GM19193 (cell line): ENCODE data around the gene AMY2A.
"Not testable (repeated sequence)": the region's sequence is repeated elsewhere in the genome, so short reads cannot be mapped to it uniquely, and the experiment has no call there.

Experiments
- POLR2A ChIP-seq: IDR thresholded peaks from 4 replicates; pipeline ENCODE4 v1.6.1; 2011; ENCODE audit not compliant: insufficient read depth, insufficient read length; ENCODE audit errors: extremely low read depth

Gene AMY2A

DNA sequence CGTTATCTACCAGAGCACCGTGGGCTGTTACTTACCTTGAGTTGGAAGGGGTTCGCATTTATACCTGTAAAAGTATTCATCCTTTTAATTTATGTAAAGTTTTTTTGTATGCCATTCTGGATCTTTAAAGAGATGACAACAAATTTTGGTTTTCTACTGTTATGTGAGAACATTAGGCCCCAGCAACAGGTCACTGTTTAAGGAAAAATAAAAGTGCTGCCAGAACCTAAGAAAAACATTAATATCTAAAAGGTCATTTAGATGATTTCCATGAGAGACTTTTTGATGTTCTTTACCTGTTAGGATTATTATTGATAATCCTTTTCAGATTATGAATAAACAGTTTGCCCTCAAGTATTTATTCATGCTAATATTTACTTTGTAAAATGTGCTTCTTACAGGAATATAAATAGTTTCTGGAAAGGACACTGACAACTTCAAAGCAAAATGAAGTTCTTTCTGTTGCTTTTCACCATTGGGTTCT, at the start of gene AMY2A:
AMY2A (plus strand) TSS at position 434 of the 484 bp plus-strand sequence; CDS start at position 448, 14 bp downstream.
- TF ChIP-seq POLR2A, result not testable (repeated sequence)

DNA sequence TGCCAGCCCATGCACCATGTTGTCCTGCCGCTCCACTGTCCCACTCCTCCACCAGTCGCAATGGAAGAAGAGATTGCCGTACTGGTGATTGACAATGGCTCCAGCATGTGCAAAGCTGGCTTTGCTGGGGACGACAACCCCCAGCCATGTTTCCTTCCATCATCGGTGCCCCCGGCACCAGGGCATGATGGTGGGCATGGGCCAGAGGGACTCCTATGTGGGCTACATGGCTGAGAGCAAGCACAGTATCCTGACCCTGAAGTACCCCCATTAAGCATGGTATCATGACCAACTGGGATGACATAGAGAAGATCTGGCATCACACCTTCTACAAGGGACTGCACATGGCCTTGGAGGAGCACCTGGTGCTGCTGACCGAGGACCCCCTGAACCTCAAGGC, 47.7 kb upstream of the AMY2A start:
- no peak for TF ChIP-seq POLR2A

DNA sequence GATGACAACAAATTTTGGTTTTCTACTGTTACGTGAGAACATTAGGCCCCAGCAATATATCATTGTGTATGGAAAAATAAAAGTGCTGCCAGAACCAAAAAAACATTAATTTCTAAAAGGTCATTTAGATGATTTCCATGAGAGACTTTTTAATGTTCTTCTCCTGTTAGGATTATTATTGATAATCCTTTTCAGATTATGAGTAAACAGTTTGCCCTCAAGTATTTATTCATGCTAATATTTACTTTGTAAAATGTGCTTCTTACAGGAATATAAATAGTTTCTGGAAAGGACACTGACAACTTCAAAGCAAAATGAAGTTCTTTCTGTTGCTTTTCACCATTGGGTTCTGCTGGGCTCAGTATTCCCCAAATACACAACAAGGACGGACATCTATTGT, 45.9 kb upstream of the AMY2A start, which contains the start of gene AMY2B:
AMY2B (plus strand) TSS at position 301 of the 400 bp plus-strand sequence; CDS start at position 315, 14 bp downstream.
- TF ChIP-seq POLR2A, result not testable (repeated sequence)

DNA sequence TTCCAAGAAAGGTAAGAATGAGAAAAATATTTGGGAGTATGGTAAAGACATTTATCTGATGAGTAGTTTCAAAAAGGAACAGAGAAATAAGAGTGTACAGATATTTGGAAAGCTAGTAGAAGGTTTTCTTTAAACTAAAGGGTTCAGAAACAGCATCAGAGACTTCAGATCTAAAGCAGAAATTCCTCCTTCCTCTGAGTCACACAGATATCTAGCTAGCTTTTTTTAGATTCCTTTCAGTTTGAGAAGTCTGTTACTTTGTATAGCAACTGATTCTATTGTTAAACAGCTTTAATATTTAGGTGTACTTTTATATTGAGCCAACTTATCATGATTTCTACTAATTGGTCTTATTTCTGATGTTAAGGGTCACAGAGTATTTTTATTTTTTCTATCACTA, 41.2 kb upstream of the AMY2A start:
- TF ChIP-seq POLR2A, result no peak

DNA sequence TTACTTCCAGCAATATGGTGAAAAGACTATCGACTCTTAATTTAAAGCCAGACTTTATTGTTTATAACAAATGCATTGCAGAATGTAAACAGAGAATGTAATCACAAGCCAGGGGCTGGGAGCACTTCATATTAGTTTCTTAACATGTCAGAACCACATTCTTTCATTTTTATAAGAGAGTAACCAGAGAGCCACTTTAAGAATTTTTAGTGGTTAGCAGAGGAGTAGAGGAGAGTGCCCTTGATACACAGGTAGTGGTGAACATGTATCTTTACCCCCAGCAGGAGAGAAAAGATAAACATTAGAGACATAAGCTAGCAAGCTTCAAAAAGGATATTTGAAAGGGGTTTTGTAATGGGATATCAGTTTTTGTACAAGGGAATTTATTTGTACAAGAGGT, 34.8 kb upstream of the AMY2A start:
- TF ChIP-seq POLR2A, result no peak

DNA sequence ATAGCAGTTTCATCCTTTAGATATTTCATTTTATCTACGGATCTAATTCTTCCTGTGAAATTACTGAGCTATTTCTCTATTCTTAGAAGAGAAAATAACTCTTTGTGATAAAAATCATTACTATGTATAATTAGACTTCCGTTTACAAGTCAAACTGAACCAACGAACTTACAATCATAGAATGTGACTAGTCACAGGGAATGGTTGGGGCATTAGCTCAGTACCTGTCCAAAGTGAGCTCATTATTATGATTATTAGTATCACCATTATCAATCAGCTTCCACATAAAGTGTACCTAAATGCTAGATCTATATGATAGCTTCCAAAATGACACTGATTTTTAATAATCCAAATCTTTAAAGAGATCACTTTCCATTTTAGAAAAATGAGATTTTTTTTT, 33.3 kb upstream of the AMY2A start:
- TF ChIP-seq POLR2A, result no peak

DNA sequence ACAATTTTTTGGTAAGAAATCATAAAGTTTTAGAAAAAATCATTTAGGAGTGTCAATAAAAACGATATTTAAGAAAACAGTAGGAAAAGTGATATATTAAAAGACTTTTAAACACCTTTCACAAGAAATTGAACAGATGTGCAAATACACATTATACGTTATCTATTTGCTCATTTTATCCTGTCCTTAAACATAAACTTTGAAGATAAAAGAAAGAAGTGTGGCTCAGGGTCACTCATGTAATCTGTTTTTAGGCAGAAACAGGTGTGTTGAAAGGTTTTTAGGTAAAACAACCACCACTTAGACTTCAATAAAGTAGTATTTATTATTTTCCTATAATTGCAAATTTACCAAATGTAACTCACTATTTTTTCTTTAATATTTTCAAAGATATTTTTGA, 32.7 kb upstream of the AMY2A start:
- no peak for TF ChIP-seq POLR2A

DNA sequence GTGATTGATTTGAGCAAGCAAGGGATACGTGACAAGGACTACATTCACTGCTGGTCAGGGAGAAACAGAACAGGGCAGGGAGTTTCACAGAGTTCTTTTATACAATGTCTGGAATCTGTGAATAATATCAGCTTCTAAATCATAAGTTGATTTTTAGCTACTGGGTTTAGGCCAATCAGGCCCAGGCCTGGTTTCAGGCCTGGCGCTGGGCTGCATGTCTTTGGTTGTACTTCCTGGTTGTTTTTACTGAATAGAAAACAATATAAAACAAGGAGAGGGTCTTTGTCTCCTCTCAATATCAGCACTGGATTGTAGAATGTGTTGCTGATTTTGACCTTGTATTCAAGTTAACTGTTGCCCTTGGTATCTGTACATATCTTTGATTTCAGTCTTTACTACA, 865 bp upstream of the AMY2A start:
- TF ChIP-seq POLR2A, result no peak

DNA sequence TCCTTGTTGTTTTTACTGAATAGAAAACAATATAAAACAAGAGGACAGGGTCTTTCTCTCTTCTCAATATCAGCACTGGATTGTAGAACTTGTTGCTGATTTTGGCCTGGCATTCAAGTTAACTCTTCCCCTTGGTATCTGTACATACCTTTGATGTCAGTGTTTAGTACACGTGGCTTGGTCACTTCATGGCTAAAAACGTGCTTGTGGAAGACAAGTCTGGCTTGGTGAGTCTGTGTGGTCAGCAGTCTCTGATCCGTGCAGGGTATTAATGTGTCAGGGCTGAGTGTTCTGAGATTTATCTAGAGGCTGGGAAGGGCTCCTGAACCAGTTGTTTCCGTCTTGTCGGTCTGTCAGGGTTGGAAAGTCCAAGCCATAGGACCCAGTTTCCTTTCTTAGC, 38.2 kb downstream of the AMY2A start, which contains the start of gene AMY1A:
AMY1A (plus strand) TSS at position 301 of the 400 bp plus-strand sequence. CDS start 571 bp downstream, outside the sequence.
- not testable (repeated sequence) for TF ChIP-seq POLR2A
